Skeletal muscle satellite cell (primary cell): Measurements from ENCODE around the gene C11orf52. TPM values are rescaled to one million over a fixed set of nuclear protein-coding genes. Genes with fewer than 3 reads are reported as not detected.
"Not testable (repeated sequence)": the region's sequence is repeated elsewhere in the genome, so short reads cannot be mapped to it uniquely, and the experiment has no call there.

Experiments
- H3K27me3 ChIP-seq: 2 replicates; pipeline ENCODE4 v1.7.0; 2013; ENCODE audit warnings: low read length; ENCODE audit not compliant: control insufficient read depth, insufficient read depth
- H3K36me3 ChIP-seq: 2 replicates; pipeline ENCODE4 v1.7.0; 2013; ENCODE audit warnings: mild to moderate bottlenecking, control low read depth, low read length; ENCODE audit not compliant: insufficient read depth
- H3K4me1 ChIP-seq: 2 replicates; pipeline ENCODE4 v1.7.0; 2013; ENCODE audit warnings: low read length; ENCODE audit not compliant: control insufficient read depth, insufficient read depth
- H3K4me2 ChIP-seq: 2 replicates; pipeline ENCODE4 v1.7.0; 2013; ENCODE audit warnings: mild to moderate bottlenecking, low read length
- H3K4me3 ChIP-seq: 2 replicates; pipeline ENCODE4 v1.7.0; 2013; ENCODE audit warnings: low read length
- H3K9ac ChIP-seq: 2 replicates; pipeline ENCODE4 v1.7.0; 2013; ENCODE audit warnings: mild to moderate bottlenecking, low read depth, low read length, moderate library complexity
- H3K9me3 ChIP-seq: replicated peaks from 2 replicates; pipeline ENCODE4 v1.7.0; 2013; ENCODE audit warnings: mild to moderate bottlenecking, control low read depth, low read length
- total RNA-seq: library from RNA; depleted of rRNA; stranded (reverse); fragments of >200 nt; gene quantifications from 2 replicates; pipeline ENCODE4 v1.2.3, GENCODE V29; 2012; rRNA removed

The C11orf52 gene
- total RNA-seq, result not detected in 2 replicates

GRCh38 chr11:111918390-111919256, at the start of gene C11orf52:
C11orf52 (plus strand) TSS chr11:111918913; CDS start chr11:111918973, 60 bp downstream.
- no peaks in the 10 kb centered on the region for H3K36me3 ChIP-seq
- no peaks in the 10 kb centered on the region for H3K9me3 ChIP-seq
- peak within 1 kb of the TSS; percentile 78 for H3K4me2 ChIP-seq
- H3K27me3 ChIP-seq, result no peaks in the 10 kb centered on the region
- H3K4me1 ChIP-seq, result peaks cover 39% of the 10 kb centered on the region
- H3K9ac ChIP-seq, result peak within 1 kb of the TSS; percentile 33
- H3K4me3 ChIP-seq, result peak within 1 kb of the TSS; percentile 50

GRCh38 chr11:111870113-111870512, 48.6 kb upstream of the C11orf52 start:
- Histone ChIP-seq H3K4me2 (peak overlapping the region; percentile 91), H3K36me3 (peaks cover 15% of the 10 kb centered on the region), H3K9me3 (no peaks in the 10 kb centered on the region), H3K27me3 (no peaks in the 10 kb centered on the region), H3K4me1 (peaks cover 16% of the 10 kb centered on the region), H3K4me3 (peak overlapping the region; percentile 94), H3K9ac (peak overlapping the region; percentile 91)

GRCh38 chr11:111870522-111870885, 48.2 kb upstream of the C11orf52 start:
- Histone ChIP-seq H3K36me3 (peaks cover 11% of the 10 kb centered on the region), H3K4me3 (peak overlapping the region; percentile 94), H3K4me2 (peak overlapping the region; percentile 91), H3K9ac (peak overlapping the region; percentile 91), H3K9me3 (no peaks in the 10 kb centered on the region), H3K27me3 (no peaks in the 10 kb centered on the region), H3K4me1 (peaks cover 16% of the 10 kb centered on the region)

- peaks cover 16% of the 10 kb centered on the region for H3K4me1 ChIP-seq
- peak within 1 kb of the TSS; percentile 94 for H3K4me3 ChIP-seq
- H3K36me3 ChIP-seq, result peaks cover 9% of the 10 kb centered on the region
- no peaks in the 10 kb centered on the region for H3K27me3 ChIP-seq
- no peaks in the 10 kb centered on the region for H3K9me3 ChIP-seq
- H3K9ac ChIP-seq, result peak within 1 kb of the TSS; percentile 91
- H3K4me2 ChIP-seq, result peak within 1 kb of the TSS; percentile 91
Observed at GRCh38 chr11:111870886-111871692, 47.6 kb upstream of the C11orf52 start, which contains the start of gene ALG9. ALG9 (minus strand) TSS chr11:111871581; CDS start chr11:111871482, 99 bp downstream.

GRCh38 chr11:111871693-111872161, 47.0 kb upstream of the C11orf52 start:
- H3K4me3 ChIP-seq, result peak overlapping the region; percentile 94
- peak overlapping the region; percentile 91 for H3K4me2 ChIP-seq
- no peaks in the 10 kb centered on the region for H3K9me3 ChIP-seq
- H3K27me3 ChIP-seq, result no peaks in the 10 kb centered on the region
- H3K4me1 ChIP-seq, result peaks cover 16% of the 10 kb centered on the region
- peaks cover 6% of the 10 kb centered on the region for H3K36me3 ChIP-seq
- H3K9ac ChIP-seq, result peak overlapping the region; percentile 91

GRCh38 chr11:111878385-111878848, 40.3 kb upstream of the C11orf52 start:
- peaks cover 11% of the 10 kb centered on the region for H3K4me1 ChIP-seq
- H3K36me3 ChIP-seq, result no peaks in the 10 kb centered on the region
- peak overlapping the region; percentile 77 for H3K4me3 ChIP-seq
- H3K4me2 ChIP-seq, result peak overlapping the region; percentile 79
- H3K27me3 ChIP-seq, result no peaks in the 10 kb centered on the region
- H3K9me3 ChIP-seq, result no peaks in the 10 kb centered on the region
- peak overlapping the region; percentile 82 for H3K9ac ChIP-seq

GRCh38 chr11:111878849-111879636, 39.7 kb upstream of the C11orf52 start, which contains the start of the genes CFAP68 and FDXACB1:
CFAP68 (plus strand) TSS chr11:111879541; CDS start chr11:111879561, 20 bp downstream.
FDXACB1 (minus strand) TSS chr11:111879165; CDS start chr11:111879132, 33 bp downstream.
- Histone ChIP-seq H3K9ac (peak within 1 kb of the TSS; percentile 82), H3K27me3 (no peaks in the 10 kb centered on the region), H3K9me3 (no peaks in the 10 kb centered on the region), H3K36me3 (no peaks in the 10 kb centered on the region), H3K4me2 (peak within 1 kb of the TSS; percentile 79), H3K4me1 (peaks cover 11% of the 10 kb centered on the region), H3K4me3 (peak within 1 kb of the TSS; percentile 77)

- no peaks in the 10 kb centered on the region for H3K27me3 ChIP-seq
- H3K4me3 ChIP-seq, result peak overlapping the region; percentile 77
- H3K9ac ChIP-seq, result peak overlapping the region; percentile 82
- H3K36me3 ChIP-seq, result no peaks in the 10 kb centered on the region
- H3K4me1 ChIP-seq, result peaks cover 11% of the 10 kb centered on the region
- no peaks in the 10 kb centered on the region for H3K9me3 ChIP-seq
- peak overlapping the region; percentile 79 for H3K4me2 ChIP-seq
Observed at GRCh38 chr11:111879637-111879960, 39.1 kb upstream of the C11orf52 start.

- peaks cover 11% of the 10 kb centered on the region for H3K4me1 ChIP-seq
- no peaks in the 10 kb centered on the region for H3K9me3 ChIP-seq
- no peaks in the 10 kb centered on the region for H3K27me3 ChIP-seq
- no peak overlapping the region for H3K9ac ChIP-seq
- no peaks in the 10 kb centered on the region for H3K36me3 ChIP-seq
- H3K4me2 ChIP-seq, result no peak overlapping the region
- no peak overlapping the region for H3K4me3 ChIP-seq
Observed at GRCh38 chr11:111882202-111882601, 36.5 kb upstream of the C11orf52 start.

GRCh38 chr11:111885053-111885452, 33.7 kb upstream of the C11orf52 start:
- H3K4me1 ChIP-seq, H3K9ac ChIP-seq, H3K27me3 ChIP-seq, H3K9me3 ChIP-seq, H3K4me3 ChIP-seq, H3K36me3 ChIP-seq, H3K4me2 ChIP-seq: not testable (repeated sequence)
